ENCODE results near the gene NFKBIE. TPM values are rescaled to one million over a fixed set of nuclear protein-coding genes. Genes with fewer than 3 reads are reported as not detected.

The NFKBIE gene
- total and polyA plus RNA-seq, 4 donors, result 3.7 to 4.9 (median 4.7) TPM

GRCh38 chr6:44275271-44275748 lies 10.0 kb upstream of the NFKBIE start:
- peaks cover 0 to 9% (median 3%) of the 10 kb centered on the region in 4 donors for H3K4me1 ChIP-seq (ENCODE audit: control insufficient read depth in 4 of 4, insufficient read depth in 4 of 4, low read length in 3 of 4)
- H3K36me3 ChIP-seq (ENCODE audit: control insufficient read depth in 4 of 4, insufficient read depth in 3 of 4, low read depth in 1 of 4, low read length in 3 of 4), result no peaks in the 10 kb centered on the region
- no peak for DNase-seq (ENCODE audit: low spot score)
- no peak overlapping the region for H3K27ac ChIP-seq (ENCODE audit: low read depth in 1 of 2, low read length in 2 of 2)
- no peak overlapping the region for H3K9ac ChIP-seq (ENCODE audit: low read depth in 1 of 2, low read length in 2 of 2)
- no peaks in the 10 kb centered on the region for H3K9me3 ChIP-seq (ENCODE audit: control insufficient read depth in 4 of 4, low read length in 3 of 4)
- H3K4me3 ChIP-seq (ENCODE audit: low read depth in 1 of 3, low read length in 3 of 3), result peak overlapping the region in 1 of 3 donors; percentile 18
- WGBS, result 74% methylated on average over 59 of the region's 59 CpGs
- H3K27me3 ChIP-seq (ENCODE audit: control insufficient read depth in 4 of 4, insufficient read depth in 4 of 4, low read length in 3 of 4), result peaks cover 0 to 11% (median 4%) of the 10 kb centered on the region in 4 donors
- no peak for TF ChIP-seq YY1 (IDR thresholded peaks at IDR 0.05)
- TF ChIP-seq FOXA2 (IDR thresholded peaks at IDR 0.05), result no peak
- no peak for TF ChIP-seq ZBTB33 (IDR thresholded peaks at IDR 0.05)
- TF ChIP-seq RXRA (IDR thresholded peaks at IDR 0.05), result no peak
- no peak for TF ChIP-seq FOXA1 (IDR thresholded peaks at IDR 0.05)
- TF ChIP-seq RAD21 (IDR thresholded peaks at IDR 0.05), result no peak
- TF ChIP-seq SP1 (IDR thresholded peaks at IDR 0.05), result no peak
- TF ChIP-seq HNF4A (conservative IDR thresholded peaks at IDR 0.05), result no peak
- no peak for TF ChIP-seq NR2F2 (IDR thresholded peaks at IDR 0.05)
- no peak for TF ChIP-seq REST (IDR thresholded peaks at IDR 0.05)
- TF ChIP-seq MAX (IDR thresholded peaks at IDR 0.05), result no peak
- no peak for TF ChIP-seq GABPA (IDR thresholded peaks at IDR 0.05 in 1 of 2, conservative IDR thresholded peaks at IDR 0.05 in 1 of 2)
- TF ChIP-seq CTCF (IDR thresholded peaks at IDR 0.05; ENCODE audit: low read depth, low read length, missing input control), result no peak
- TF ChIP-seq ATF3 (IDR thresholded peaks at IDR 0.05), result no peak
- no peak for TF ChIP-seq EGR1 (IDR thresholded peaks at IDR 0.05; ENCODE audit: low read depth in 2 of 2)
- TF ChIP-seq JUND (IDR thresholded peaks at IDR 0.05), result no peak
- TF ChIP-seq HNF4G (IDR thresholded peaks at IDR 0.05), result no peak
- no peak for TF ChIP-seq TAF1 (conservative IDR thresholded peaks at IDR 0.05)

All from liver (tissue), 9 donors.